Right lobe of liver (tissue), 6 donors: Measurements from ENCODE around the gene ARHGAP23. TPM values are rescaled to one million over a fixed set of nuclear protein-coding genes. Genes with fewer than 3 reads are reported as not detected.

Experiments
- ATAC-seq, 4 donors: fragments of 200-7000 bp; cut with Tn5 transposase; one replicate each; pipeline ENCODE4 v1.9.1; 2020; ENCODE audit warnings: mild to moderate bottlenecking in 4 of 4, moderate library complexity in 4 of 4
- DNase-seq, 3 donors: peaks; one replicate each; pipeline ENCODE4 v3.0.0-alpha.2; 2020
- H3K27ac ChIP-seq, 3 donors: fragments of 200-600 bp; one replicate each; pipeline ENCODE4 v1.8.0; 2022
- H3K27me3 ChIP-seq, 2 donors: fragments of 200-600 bp; one replicate each; pipeline ENCODE4 v1.8.0; 2022
- H3K36me3 ChIP-seq, 4 donors: fragments of 200-600 bp; sonication (generic) in 1 of 4; one replicate each; pipeline versions ENCODE4 v1.5.1 to v1.8.0; 2017 to 2022; ENCODE audit warnings: control low read depth in 1 of 4
- H3K4me1 ChIP-seq, 4 donors: fragments of 200-600 bp; sonication (generic) in 1 of 4; one replicate each; pipeline versions ENCODE4 v1.5.1 to v1.8.0; 2017 to 2022; ENCODE audit warnings: control low read depth in 1 of 4
- H3K4me3 ChIP-seq, 3 donors: fragments of 200-600 bp; one replicate each; pipeline ENCODE4 v1.8.0; 2022
- H3K9me3 ChIP-seq, 4 donors: fragments of 200-600 bp; sonication (generic) in 1 of 4; one replicate each; pipeline versions ENCODE4 v1.5.1 to v1.8.0; 2017 to 2022; ENCODE audit warnings: control low read depth in 1 of 4
- CTCF ChIP-seq, 4 donors: fragments of 200-600 bp in 3 of 4; fragments of 450-650 bp in 1 of 4; IDR thresholded peaks; one replicate each; pipeline versions ENCODE4 v1.5.1 to v1.8.0; 2016 to 2022; ENCODE audit warnings: antibody characterized with exemption in 4 of 4, mild to moderate bottlenecking in 2 of 4
- POLR2A ChIP-seq: fragments of 450-650 bp; IDR thresholded peaks from one replicate; pipeline ENCODE4 v1.6.1; 2017; ENCODE audit warnings: antibody characterized with exemption, mild to moderate bottlenecking
- WGBS: methylation state at CpG from one replicate; pipeline ENCODE4 v1.1.6; 2018; ENCODE audit warnings: low coverage, low lambda C conversion rate; ENCODE audit not compliant: insufficient coverage; ENCODE audit errors: missing lambda C conversion rate; 5-methylcytosine and 5-hydroxymethylcytosine counted together
- intact Hi-C, 2 donors: fragments of 100-400 bp; cut with DNase I; formaldehyde crosslinking; loops; one replicate each; pipeline versions ENCODE4 v1.11.2 to v1.14.1; 2022
- total RNA-seq, 6 experiments: library from RNA; depleted of rRNA in 2 of 6; stranded (reverse); fragments of >200 nt in 2 of 6; fragmentation: NEBNext Ultra II Directional in 3 of 6; extraction: Animal tissue kit (Norgen Biotek cat#: 25700) in 3 of 6; gene quantifications; one replicate each; pipeline versions ENCODE4 v1.1.0 to v1.2.4, GENCODE V29; 2016 to 2023
- donor health status: DM: no; HTN: yes; CAD: no.
- donor health status: DM: no; HTN: no; CAD: no.
- donor health status: DM: no; HTN: no; CAD: no.
- donor health status: DM: no; HTN: yes; CAD: no.
- donor health status: DM: no; HTN: yes; CAD: no.

Gene ARHGAP23
- total RNA-seq, 6 experiments from 2014 or later: 1.4 to 9.5 (median 3.8) TPM

DNA sequence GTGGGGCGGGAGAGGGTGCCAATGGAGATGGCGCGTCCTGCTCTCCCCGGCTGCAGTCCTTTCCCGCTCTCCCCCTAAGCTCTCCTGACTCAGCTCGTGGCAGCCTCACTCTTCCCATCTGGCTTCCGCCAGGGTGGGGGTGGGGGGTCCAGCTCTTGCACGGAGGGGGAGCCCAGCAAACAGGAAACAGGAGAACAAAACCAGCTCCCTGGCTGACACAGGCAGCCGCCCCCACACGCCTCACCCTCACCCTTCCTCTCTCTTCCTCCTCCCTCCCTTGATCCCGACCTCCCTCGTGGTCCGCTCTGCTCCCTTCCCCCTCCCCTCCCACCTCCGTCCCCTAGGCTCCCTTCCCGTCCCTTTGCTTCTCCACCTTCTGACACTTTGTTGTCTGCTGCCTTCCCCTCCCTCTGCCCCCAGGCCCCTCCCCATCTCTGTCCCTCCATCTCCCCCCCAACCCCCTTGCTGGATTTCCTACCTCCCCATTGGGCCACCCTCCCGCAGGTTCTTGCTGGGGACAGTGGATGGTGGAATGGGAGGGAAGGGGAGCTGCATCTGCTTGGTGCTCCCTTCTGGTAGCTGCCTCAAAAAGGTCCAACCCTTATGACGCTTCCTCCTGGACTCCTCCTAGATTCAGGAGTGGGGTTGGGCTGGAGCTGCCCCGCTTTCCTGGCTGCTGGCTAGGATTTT, 23.7 kb downstream of the ARHGAP23 start:
- peak in 2 of 3 donors; percentile 54 to 64 for DNase-seq

DNA sequence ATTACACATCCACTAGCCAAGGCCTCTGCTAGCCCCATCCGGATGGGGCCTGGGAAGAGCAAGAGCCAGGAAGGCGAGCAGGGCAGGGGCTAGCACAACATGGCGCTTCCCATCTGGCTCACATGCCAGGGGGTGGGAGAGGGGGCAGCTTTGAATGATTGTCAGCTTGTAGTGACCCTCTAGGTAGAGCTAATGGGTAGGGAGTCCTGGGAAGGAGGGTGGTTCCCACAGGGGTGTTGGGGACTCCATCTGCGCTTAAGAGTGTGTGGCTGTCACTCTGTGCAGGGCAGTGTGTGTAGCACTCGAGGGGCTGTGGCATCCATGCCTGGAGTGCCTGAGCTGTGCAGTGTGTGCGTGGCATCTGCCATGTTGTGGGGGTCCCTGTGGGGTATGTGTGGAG, 24.5 kb downstream of the ARHGAP23 start:
- no peak overlapping the region for H3K4me3 ChIP-seq
- H3K9me3 ChIP-seq: no peaks in the 10 kb centered on the region
- no peaks in the 10 kb centered on the region for H3K36me3 ChIP-seq
- H3K4me1 ChIP-seq: no peaks in the 10 kb centered on the region
- WGBS: 100% methylated on average over 2 of the region's 6 CpGs
- TF ChIP-seq POLR2A (no peak), CTCF (IDR thresholded peaks at IDR 0.05) (no peak)
- DNase-seq (peak in 1 of 3 donors; percentile 39), ATAC-seq (no peak)
- H3K27me3 ChIP-seq: no peaks in the 10 kb centered on the region
- peak overlapping the region in 1 of 3 donors; percentile 39 for H3K27ac ChIP-seq
- intact Hi-C loops: no loop called here

More for the DNA sequence above, 23.7 kb downstream of the ARHGAP23 start:
- 32% methylated on average over 9 of the region's 18 CpGs for WGBS
- Histone ChIP-seq H3K4me1 (no peaks in the 10 kb centered on the region), H3K9me3 (no peaks in the 10 kb centered on the region), H3K4me3 (no peak overlapping the region), H3K36me3 (no peaks in the 10 kb centered on the region), H3K27ac (peak overlapping the region; percentile 26 to 39 (median 33)), H3K27me3 (no peaks in the 10 kb centered on the region)
- no peak for TF ChIP-seq CTCF (IDR thresholded peaks at IDR 0.05)
- TF ChIP-seq POLR2A: no peak
- peak; percentile 39 to 58 (median 51) for ATAC-seq
- intact Hi-C loops: no loop called here

DNA sequence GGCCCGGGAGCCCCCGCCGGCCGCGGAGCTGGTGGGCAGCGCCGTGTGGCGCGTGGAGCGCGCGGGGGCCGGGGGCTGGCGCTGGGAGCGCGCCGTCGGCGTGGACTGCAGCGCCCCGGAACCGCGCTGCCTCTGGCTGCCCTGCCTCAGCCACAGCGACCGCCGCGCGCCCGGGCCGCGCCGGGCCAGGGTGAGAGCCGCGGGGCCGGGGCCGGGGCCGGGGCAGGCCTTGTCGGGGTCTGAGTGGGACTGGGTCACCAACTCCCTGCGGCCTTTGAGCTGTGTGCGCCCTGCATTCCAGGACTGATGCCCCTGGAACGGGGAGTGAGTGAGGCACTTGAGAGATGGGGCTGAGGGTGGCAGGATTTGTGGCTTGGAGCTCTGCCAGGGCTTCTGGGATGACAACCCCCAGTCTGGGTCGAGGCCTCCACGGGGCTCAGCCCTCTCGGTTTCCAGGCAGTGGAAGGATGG, 25.7 kb downstream of the ARHGAP23 start:
- ATAC-seq: no peak
- Histone ChIP-seq H3K27ac (no peak overlapping the region), H3K27me3 (no peaks in the 10 kb centered on the region), H3K4me1 (no peaks in the 10 kb centered on the region), H3K36me3 (no peaks in the 10 kb centered on the region), H3K9me3 (no peaks in the 10 kb centered on the region), H3K4me3 (peak overlapping the region; percentile 21 to 23 (median 21))
- intact Hi-C loops: no loop called here
- WGBS: 6% methylated on average over 8 of the region's 44 CpGs
- TF ChIP-seq POLR2A (no peak), CTCF (IDR thresholded peaks at IDR 0.05) (no peak)
- DNase-seq: peak in 1 of 3 donors; percentile 48

GRCh38 chr17:38454532-38454931, 26.3 kb downstream of the ARHGAP23 start:
- TF ChIP-seq CTCF (IDR thresholded peaks at IDR 0.05): no peak
- no peak for TF ChIP-seq POLR2A
- peak; percentile 35 to 81 (median 53) for ATAC-seq
- 7% methylated on average over 3 of the region's 12 CpGs for WGBS
- H3K4me1 ChIP-seq: no peaks in the 10 kb centered on the region
- no peaks in the 10 kb centered on the region for H3K36me3 ChIP-seq
- peak in 2 of 3 donors; percentile 61 to 76 for DNase-seq
- intact Hi-C loops: no loop called here
- peak overlapping the region; percentile 21 to 23 (median 21) for H3K4me3 ChIP-seq
- no peaks in the 10 kb centered on the region for H3K9me3 ChIP-seq
- no peak overlapping the region for H3K27ac ChIP-seq
- no peaks in the 10 kb centered on the region for H3K27me3 ChIP-seq
